Measurements from ENCODE around the gene PWWP2A.

- TF ChIP-seq CTCF (conservative IDR thresholded peaks at IDR 0.05 in 1 of 2, IDR thresholded peaks at IDR 0.05 in 1 of 2; ENCODE audit: extremely low read depth in 1 of 2, insufficient read depth in 1 of 2, low read depth in 1 of 2, low read length in 2 of 2) (no peak), EZH2 (IDR thresholded peaks at IDR 0.05; ENCODE audit: borderline replicate concordance, low read length) (no peak)
These were observed 42.3 kb downstream of the PWWP2A start for GRCh38 chr5:160076997-160077396.

Measured in mammary epithelial cell (primary cell).